GM23338 (cell line): Measurements from ENCODE around the gene PXMP2. TPM values are rescaled to one million over a fixed set of nuclear protein-coding genes. Genes with fewer than 3 reads are reported as not detected.

Experiments
- ATAC-seq: fragments of 200-7000 bp; cut with Tn5 transposase; 3 replicates; pipeline ENCODE4 v1.9.1; 2020
- DNase-seq: peaks from one replicate; pipeline ENCODE4 v3.0.0-alpha.2; 2015; ENCODE audit warnings: low spot score
- H2AFZ ChIP-seq: fragments of 200-600 bp; sonication (generic); 2 replicates; pipeline ENCODE4 v1.8.0; 2016; ENCODE audit warnings: antibody characterized with exemption, mild to moderate bottlenecking, moderate library complexity
- H3F3A ChIP-seq: fragments of 200-600 bp; sonication (generic); replicated peaks from 2 replicates; pipeline ENCODE4 v1.8.0; 2017; ENCODE audit warnings: antibody characterized with exemption, mixed run types, low read depth
- H3K27ac ChIP-seq: fragments of 200-600 bp; sonication (generic); 2 replicates; pipeline ENCODE4 v1.6.1; 2016; ENCODE audit warnings: low read depth
- H3K27me3 ChIP-seq: fragments of 200-600 bp; sonication (generic); 2 replicates; pipeline ENCODE4 v1.8.0; 2016; ENCODE audit warnings: mild to moderate bottlenecking, mixed run types, moderate library complexity; ENCODE audit not compliant: insufficient read depth
- H3K36me3 ChIP-seq: fragments of 200-600 bp; sonication (generic); 2 replicates; pipeline ENCODE4 v1.8.0; 2016; ENCODE audit warnings: mild to moderate bottlenecking; ENCODE audit not compliant: insufficient read depth
- H3K4me1 ChIP-seq: fragments of 200-600 bp; sonication (generic); 2 replicates; pipeline ENCODE4 v1.8.0; 2016; ENCODE audit warnings: mild to moderate bottlenecking, moderate library complexity; ENCODE audit not compliant: insufficient read depth
- H3K4me2 ChIP-seq: fragments of 200-600 bp; sonication (generic); 2 replicates; pipeline ENCODE4 v1.7.1; 2017; ENCODE audit warnings: mixed run types
- H3K4me3 ChIP-seq: fragments of 200-600 bp; sonication (generic); 2 replicates; pipeline ENCODE4 v1.6.1; 2016; ENCODE audit warnings: mixed run types
- H3K79me2 ChIP-seq: fragments of 200-600 bp; sonication (generic); replicated peaks from 2 replicates; pipeline ENCODE4 v1.8.0; 2017; ENCODE audit warnings: mild to moderate bottlenecking; ENCODE audit not compliant: insufficient read depth
- H3K9me2 ChIP-seq: fragments of 200-600 bp; sonication (generic); 2 replicates; pipeline ENCODE4 v1.8.0; 2017; ENCODE audit not compliant: insufficient read depth
- H4K20me1 ChIP-seq: fragments of 200-600 bp; sonication (generic); replicated peaks from 2 replicates; pipeline ENCODE4 v1.8.0; 2017; ENCODE audit warnings: mild to moderate bottlenecking; ENCODE audit not compliant: insufficient read depth
- H3K27ac Mint-ChIP-seq: 2 replicates; pipeline ENCODE4 v1.8.0; 2020; ENCODE audit warnings: inconsistent platforms, mild to moderate bottlenecking, moderate library complexity, mixed read lengths
- H3K27me3 Mint-ChIP-seq: 3 replicates; pipeline ENCODE4 v1.8.0; 2022; ENCODE audit warnings: low read depth, mild to moderate bottlenecking, moderate library complexity, mixed read lengths, inconsistent platforms; ENCODE audit not compliant: insufficient read depth, poor library complexity
- H3K36me3 Mint-ChIP-seq: 3 replicates; pipeline ENCODE4 v1.8.0; 2021; ENCODE audit warnings: low read depth, mild to moderate bottlenecking, inconsistent platforms, moderate library complexity, mixed read lengths
- H3K4me1 Mint-ChIP-seq: 3 replicates; pipeline ENCODE4 v1.8.0; 2020; ENCODE audit warnings: mild to moderate bottlenecking, inconsistent platforms, mixed read lengths
- H3K4me3 Mint-ChIP-seq: 3 replicates; pipeline ENCODE4 v1.8.0; 2021; ENCODE audit warnings: moderate library complexity, mild to moderate bottlenecking, inconsistent platforms, mixed read lengths
- H3K9me3 Mint-ChIP-seq: 3 replicates; pipeline ENCODE4 v1.8.0; 2020; ENCODE audit warnings: moderate library complexity, mild to moderate bottlenecking, inconsistent platforms, mixed read lengths
- CREB1 ChIP-seq: fragments of 250-450 bp; sonication (Bioruptor Pico); IDR thresholded peaks from 2 replicates; pipeline ENCODE4 v1.5.0; 2020; ENCODE audit warnings: low read depth, mild to moderate bottlenecking, moderate library complexity
- EZH2 ChIP-seq: fragments of 200-600 bp; sonication (generic); IDR thresholded peaks from one replicate; pipeline ENCODE4 v1.8.0; 2017; ENCODE audit warnings: antibody characterized with exemption, mild to moderate bottlenecking, low read depth; ENCODE audit not compliant: unreplicated experiment
- JUNB ChIP-seq: IDR thresholded peaks from one replicate; pipeline ENCODE4 v1.6.1; 2016; ENCODE audit warnings: antibody characterized with exemption; ENCODE audit not compliant: unreplicated experiment
- NANOG ChIP-seq: IDR thresholded peaks from 2 replicates; pipeline ENCODE4 v1.6.1; 2016; ENCODE audit warnings: antibody characterized with exemption, borderline replicate concordance
- STAT1 ChIP-seq: IDR thresholded peaks from one replicate; pipeline ENCODE4 v1.6.1; 2016; ENCODE audit warnings: antibody characterized with exemption; ENCODE audit not compliant: unreplicated experiment
- ZNF114 ChIP-seq: fragments of 250-450 bp; sonication (Bioruptor Pico); IDR thresholded peaks from 2 replicates; pipeline ENCODE4 v1.5.0; 2020; ENCODE audit warnings: mild to moderate bottlenecking, moderate library complexity
- ZNF331 ChIP-seq: fragments of 250-450 bp; sonication (Bioruptor Pico); IDR thresholded peaks from 2 replicates; pipeline ENCODE4 v1.5.0; 2020; ENCODE audit warnings: low read depth, mild to moderate bottlenecking, moderate library complexity
- polyA plus RNA-seq: library from polyadenylated mRNA; unstranded; fragments of >200 nt; fragmentation: Nextera tagmentation; extraction: Ambion mirVana; gene quantifications from 2 replicates; pipeline ENCODE4 v1.2.1, GENCODE V29; 2016
- total RNA-seq: library from RNA; depleted of rRNA; stranded (reverse); fragments of >200 nt; shearing (Covaris generic); gene quantifications from 2 replicates; pipeline ENCODE4 v1.2.3, GENCODE V29; 2014
- TF ChIP-seq, protein P1 (sequence below): IDR thresholded peaks from one replicate; pipeline ENCODE4 v1.6.1; 2018; ENCODE audit warnings: antibody characterized with exemption; ENCODE audit not compliant: unreplicated experiment
- TF ChIP-seq, protein P2 (sequence below): IDR thresholded peaks from 2 replicates; pipeline ENCODE4 v1.6.1; 2016; ENCODE audit warnings: antibody characterized with exemption
- TF ChIP-seq, protein P3 (sequence below): fragments of 250-450 bp; sonication (Bioruptor Pico); IDR thresholded peaks from 2 replicates; pipeline ENCODE4 v1.5.0; 2020; ENCODE audit warnings: mild to moderate bottlenecking, moderate library complexity

Gene PXMP2
- total and polyA plus RNA-seq, 2 experiments from 2014 or later = 17.3 to 19.7 TPM

DNA sequence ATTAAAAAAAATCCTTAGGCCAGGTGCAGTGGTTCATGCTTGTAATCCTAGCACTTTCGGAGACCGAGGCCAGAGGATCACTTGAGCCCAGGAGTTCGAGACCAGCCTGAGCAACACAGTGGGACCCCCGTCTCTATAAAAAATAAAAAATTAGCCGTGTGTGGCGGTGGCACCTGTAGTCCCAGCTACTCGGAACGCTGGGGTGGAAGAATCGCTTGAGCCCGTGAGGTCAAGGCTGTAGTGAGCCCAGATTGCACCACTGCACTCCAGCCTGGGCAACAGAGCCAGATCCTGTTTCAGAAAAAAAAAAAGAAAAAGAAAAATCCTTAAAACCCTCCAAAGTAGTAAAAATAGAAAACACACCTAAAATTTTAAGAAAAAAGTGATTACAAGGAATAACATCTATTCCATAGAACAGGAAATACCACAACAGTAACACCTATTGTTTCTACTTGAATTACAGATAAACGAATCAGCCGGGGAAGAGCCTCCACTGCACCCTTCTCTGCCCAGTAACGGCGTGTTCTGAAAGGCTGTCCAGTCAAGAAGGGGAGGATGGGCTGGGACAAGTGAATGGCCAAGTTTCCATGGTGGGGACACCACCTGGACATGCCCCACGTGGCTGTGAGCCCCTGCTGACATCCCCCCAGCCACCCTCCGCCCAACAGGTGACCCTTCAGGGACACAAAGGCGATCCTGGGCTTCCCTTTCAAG lies 18.1 kb upstream of the PXMP2 start (continued):
- TF ChIP-seq, protein P1, sequence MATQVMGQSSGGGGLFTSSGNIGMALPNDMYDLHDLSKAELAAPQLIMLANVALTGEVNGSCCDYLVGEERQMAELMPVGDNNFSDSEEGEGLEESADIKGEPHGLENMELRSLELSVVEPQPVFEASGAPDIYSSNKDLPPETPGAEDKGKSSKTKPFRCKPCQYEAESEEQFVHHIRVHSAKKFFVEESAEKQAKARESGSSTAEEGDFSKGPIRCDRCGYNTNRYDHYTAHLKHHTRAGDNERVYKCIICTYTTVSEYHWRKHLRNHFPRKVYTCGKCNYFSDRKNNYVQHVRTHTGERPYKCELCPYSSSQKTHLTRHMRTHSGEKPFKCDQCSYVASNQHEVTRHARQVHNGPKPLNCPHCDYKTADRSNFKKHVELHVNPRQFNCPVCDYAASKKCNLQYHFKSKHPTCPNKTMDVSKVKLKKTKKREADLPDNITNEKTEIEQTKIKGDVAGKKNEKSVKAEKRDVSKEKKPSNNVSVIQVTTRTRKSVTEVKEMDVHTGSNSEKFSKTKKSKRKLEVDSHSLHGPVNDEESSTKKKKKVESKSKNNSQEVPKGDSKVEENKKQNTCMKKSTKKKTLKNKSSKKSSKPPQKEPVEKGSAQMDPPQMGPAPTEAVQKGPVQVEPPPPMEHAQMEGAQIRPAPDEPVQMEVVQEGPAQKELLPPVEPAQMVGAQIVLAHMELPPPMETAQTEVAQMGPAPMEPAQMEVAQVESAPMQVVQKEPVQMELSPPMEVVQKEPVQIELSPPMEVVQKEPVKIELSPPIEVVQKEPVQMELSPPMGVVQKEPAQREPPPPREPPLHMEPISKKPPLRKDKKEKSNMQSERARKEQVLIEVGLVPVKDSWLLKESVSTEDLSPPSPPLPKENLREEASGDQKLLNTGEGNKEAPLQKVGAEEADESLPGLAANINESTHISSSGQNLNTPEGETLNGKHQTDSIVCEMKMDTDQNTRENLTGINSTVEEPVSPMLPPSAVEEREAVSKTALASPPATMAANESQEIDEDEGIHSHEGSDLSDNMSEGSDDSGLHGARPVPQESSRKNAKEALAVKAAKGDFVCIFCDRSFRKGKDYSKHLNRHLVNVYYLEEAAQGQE = no peak
- TF ChIP-seq JUNB (no peak), ZNF331 (CRISPR knock-in tag) (no peak), CREB1 (CRISPR knock-in tag) (no peak), STAT1 (no peak), EZH2 (no peak), NANOG (no peak), ZNF114 (CRISPR knock-in tag) (no peak)
- TF ChIP-seq, protein P2, sequence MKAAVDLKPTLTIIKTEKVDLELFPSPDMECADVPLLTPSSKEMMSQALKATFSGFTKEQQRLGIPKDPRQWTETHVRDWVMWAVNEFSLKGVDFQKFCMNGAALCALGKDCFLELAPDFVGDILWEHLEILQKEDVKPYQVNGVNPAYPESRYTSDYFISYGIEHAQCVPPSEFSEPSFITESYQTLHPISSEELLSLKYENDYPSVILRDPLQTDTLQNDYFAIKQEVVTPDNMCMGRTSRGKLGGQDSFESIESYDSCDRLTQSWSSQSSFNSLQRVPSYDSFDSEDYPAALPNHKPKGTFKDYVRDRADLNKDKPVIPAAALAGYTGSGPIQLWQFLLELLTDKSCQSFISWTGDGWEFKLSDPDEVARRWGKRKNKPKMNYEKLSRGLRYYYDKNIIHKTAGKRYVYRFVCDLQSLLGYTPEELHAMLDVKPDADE = no peak

DNA sequence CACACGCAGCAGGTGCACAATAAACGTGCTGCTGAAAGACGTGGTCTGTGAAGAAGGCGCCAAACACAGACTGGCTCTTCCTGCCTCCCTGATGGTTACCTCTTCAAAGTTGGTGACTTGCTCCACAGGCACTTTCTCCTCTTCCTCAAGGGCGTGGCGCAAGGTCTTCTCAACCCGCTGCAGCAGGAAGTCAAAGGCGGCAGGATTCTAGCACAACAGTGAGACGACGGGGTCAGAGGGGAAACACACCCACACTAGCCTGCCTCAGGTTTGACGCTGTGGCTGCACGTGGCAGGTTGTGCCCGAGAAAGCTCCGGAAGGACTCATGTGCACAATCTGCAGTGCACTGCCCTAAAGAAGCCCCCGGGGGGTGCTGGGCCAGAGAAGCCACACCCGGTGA lies 15.3 kb upstream of the PXMP2 start:
- DNase-seq = no peak
- ATAC-seq = no peak
- no peaks in the 10 kb centered on the region for H3K4me1 ChIP-seq
- no peak overlapping the region for H3K4me3 ChIP-seq
- no peak overlapping the region for H3K4me2 ChIP-seq
- H3K36me3 Mint-ChIP-seq = peaks cover 89% of the 10 kb centered on the region
- no peaks in the 10 kb centered on the region for H3K4me1 Mint-ChIP-seq
- peaks cover 1% of the 10 kb centered on the region for H3K27me3 Mint-ChIP-seq
- no peak overlapping the region for H3K27ac ChIP-seq
- no peaks in the 10 kb centered on the region for H3K9me3 Mint-ChIP-seq
- H4K20me1 ChIP-seq = peaks cover 15% of the 10 kb centered on the region
- peaks cover 46% of the 10 kb centered on the region for H3K36me3 ChIP-seq
- no peaks in the 10 kb centered on the region for H3F3A ChIP-seq
- H3K9me2 ChIP-seq = no peaks in the 10 kb centered on the region
- no peaks in the 10 kb centered on the region for H3K27me3 ChIP-seq
- no peaks in the 10 kb centered on the region for H3K79me2 ChIP-seq
- no peak overlapping the region for H2AFZ ChIP-seq
- H3K4me3 Mint-ChIP-seq = no peak overlapping the region
- no peak overlapping the region for H3K27ac Mint-ChIP-seq
- no peak for TF ChIP-seq EZH2
- TF ChIP-seq ZNF331 (CRISPR knock-in tag) = no peak
- TF ChIP-seq, protein P1 = no peak
- TF ChIP-seq, protein P3, sequence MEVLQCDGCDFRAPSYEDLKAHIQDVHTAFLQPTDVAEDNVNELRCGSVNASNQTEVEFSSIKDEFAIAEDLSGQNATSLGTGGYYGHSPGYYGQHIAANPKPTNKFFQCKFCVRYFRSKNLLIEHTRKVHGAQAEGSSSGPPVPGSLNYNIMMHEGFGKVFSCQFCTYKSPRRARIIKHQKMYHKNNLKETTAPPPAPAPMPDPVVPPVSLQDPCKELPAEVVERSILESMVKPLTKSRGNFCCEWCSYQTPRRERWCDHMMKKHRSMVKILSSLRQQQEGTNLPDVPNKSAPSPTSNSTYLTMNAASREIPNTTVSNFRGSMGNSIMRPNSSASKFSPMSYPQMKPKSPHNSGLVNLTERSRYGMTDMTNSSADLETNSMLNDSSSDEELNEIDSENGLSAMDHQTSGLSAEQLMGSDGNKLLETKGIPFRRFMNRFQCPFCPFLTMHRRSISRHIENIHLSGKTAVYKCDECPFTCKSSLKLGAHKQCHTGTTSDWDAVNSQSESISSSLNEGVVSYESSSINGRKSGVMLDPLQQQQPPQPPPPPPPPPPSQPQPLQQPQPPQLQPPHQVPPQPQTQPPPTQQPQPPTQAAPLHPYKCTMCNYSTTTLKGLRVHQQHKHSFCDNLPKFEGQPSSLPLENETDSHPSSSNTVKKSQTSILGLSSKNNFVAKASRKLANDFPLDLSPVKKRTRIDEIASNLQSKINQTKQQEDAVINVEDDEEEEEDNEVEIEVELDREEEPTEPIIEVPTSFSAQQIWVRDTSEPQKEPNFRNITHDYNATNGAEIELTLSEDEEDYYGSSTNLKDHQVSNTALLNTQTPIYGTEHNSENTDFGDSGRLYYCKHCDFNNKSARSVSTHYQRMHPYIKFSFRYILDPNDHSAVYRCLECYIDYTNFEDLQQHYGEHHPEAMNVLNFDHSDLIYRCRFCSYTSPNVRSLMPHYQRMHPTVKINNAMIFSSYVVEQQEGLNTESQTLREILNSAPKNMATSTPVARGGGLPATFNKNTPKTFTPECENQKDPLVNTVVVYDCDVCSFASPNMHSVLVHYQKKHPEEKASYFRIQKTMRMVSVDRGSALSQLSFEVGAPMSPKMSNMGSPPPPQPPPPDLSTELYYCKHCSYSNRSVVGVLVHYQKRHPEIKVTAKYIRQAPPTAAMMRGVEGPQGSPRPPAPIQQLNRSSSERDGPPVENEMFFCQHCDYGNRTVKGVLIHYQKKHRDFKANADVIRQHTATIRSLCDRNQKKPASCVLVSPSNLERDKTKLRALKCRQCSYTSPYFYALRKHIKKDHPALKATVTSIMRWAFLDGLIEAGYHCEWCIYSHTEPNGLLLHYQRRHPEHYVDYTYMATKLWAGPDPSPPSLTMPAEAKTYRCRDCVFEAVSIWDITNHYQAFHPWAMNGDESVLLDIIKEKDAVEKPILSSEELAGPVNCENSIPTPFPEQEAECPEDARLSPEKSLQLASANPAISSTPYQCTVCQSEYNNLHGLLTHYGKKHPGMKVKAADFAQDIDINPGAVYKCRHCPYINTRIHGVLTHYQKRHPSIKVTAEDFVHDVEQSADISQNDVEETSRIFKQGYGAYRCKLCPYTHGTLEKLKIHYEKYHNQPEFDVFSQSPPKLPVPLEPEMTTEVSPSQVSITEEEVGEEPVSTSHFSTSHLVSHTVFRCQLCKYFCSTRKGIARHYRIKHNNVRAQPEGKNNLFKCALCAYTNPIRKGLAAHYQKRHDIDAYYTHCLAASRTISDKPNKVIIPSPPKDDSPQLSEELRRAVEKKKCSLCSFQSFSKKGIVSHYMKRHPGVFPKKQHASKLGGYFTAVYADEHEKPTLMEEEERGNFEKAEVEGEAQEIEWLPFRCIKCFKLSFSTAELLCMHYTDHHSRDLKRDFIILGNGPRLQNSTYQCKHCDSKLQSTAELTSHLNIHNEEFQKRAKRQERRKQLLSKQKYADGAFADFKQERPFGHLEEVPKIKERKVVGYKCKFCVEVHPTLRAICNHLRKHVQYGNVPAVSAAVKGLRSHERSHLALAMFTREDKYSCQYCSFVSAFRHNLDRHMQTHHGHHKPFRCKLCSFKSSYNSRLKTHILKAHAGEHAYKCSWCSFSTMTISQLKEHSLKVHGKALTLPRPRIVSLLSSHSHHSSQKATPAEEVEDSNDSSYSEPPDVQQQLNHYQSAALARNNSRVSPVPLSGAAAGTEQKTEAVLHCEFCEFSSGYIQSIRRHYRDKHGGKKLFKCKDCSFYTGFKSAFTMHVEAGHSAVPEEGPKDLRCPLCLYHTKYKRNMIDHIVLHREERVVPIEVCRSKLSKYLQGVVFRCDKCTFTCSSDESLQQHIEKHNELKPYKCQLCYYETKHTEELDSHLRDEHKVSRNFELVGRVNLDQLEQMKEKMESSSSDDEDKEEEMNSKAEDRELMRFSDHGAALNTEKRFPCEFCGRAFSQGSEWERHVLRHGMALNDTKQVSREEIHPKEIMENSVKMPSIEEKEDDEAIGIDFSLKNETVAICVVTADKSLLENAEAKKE (CRISPR knock-in tag) = no peak
- TF ChIP-seq CREB1 (CRISPR knock-in tag) = no peak
